Hepatocyte (in vitro differentiated cells): ENCODE data around the gene TAS2R40. TPM values are rescaled to one million over a fixed set of nuclear protein-coding genes. Genes with fewer than 3 reads are reported as not detected.

Experiments
- DNase-seq: peaks from one replicate; pipeline ENCODE4 v3.0.0-alpha.2; 2016; ENCODE audit warnings: low spot score
- H2AFZ ChIP-seq: fragments of 200-600 bp; sonication (generic); 2 replicates; pipeline ENCODE4 v1.6.0; 2016; ENCODE audit warnings: antibody characterized with exemption, mild to moderate bottlenecking
- H3K27ac ChIP-seq: fragments of 200-600 bp; sonication (generic); 2 replicates; pipeline ENCODE4 v1.5.1; 2016; ENCODE audit warnings: mild to moderate bottlenecking
- H3K27me3 ChIP-seq: fragments of 200-600 bp; sonication (generic); 2 replicates; pipeline ENCODE4 v1.6.1; 2016
- H3K36me3 ChIP-seq: fragments of 200-600 bp; sonication (generic); replicated peaks from 2 replicates; pipeline ENCODE4 v1.5.1; 2016; ENCODE audit warnings: low read depth; ENCODE audit not compliant: insufficient read depth
- H3K4me1 ChIP-seq: fragments of 200-600 bp; sonication (generic); 2 replicates; pipeline ENCODE4 v1.5.1; 2016; ENCODE audit warnings: mild to moderate bottlenecking, moderate library complexity; ENCODE audit not compliant: insufficient read depth
- H3K4me2 ChIP-seq: fragments of 200-600 bp; sonication (generic); 2 replicates; pipeline ENCODE4 v1.6.0; 2016
- H3K4me3 ChIP-seq: fragments of 200-600 bp; sonication (generic); 2 replicates; pipeline ENCODE4 v1.5.1; 2016; ENCODE audit warnings: mild to moderate bottlenecking
- H3K79me2 ChIP-seq: fragments of 200-600 bp; sonication (generic); 2 replicates; pipeline ENCODE4 v1.6.0; 2017; ENCODE audit warnings: mild to moderate bottlenecking
- H3K9me2 ChIP-seq: fragments of 200-600 bp; sonication (generic); replicated peaks from 2 replicates; pipeline ENCODE4 v1.6.0; 2017; ENCODE audit warnings: mild to moderate bottlenecking; ENCODE audit not compliant: insufficient read depth
- H3K9me3 ChIP-seq: fragments of 200-600 bp; sonication (generic); 2 replicates; pipeline ENCODE4 v1.5.1; 2016; ENCODE audit warnings: low read depth, mild to moderate bottlenecking
- H4K20me1 ChIP-seq: fragments of 200-600 bp; sonication (generic); 2 replicates; pipeline ENCODE4 v1.6.0; 2016; ENCODE audit warnings: mild to moderate bottlenecking; ENCODE audit not compliant: insufficient read depth, poor library complexity, severe bottlenecking
- EZH2 ChIP-seq: fragments of 200-600 bp; sonication (generic); IDR thresholded peaks from 2 replicates; pipeline ENCODE4 v1.6.1; 2016; ENCODE audit warnings: antibody characterized with exemption, mild to moderate bottlenecking, borderline replicate concordance
- EZH2phosphoT487 ChIP-seq: fragments of 200-600 bp; sonication (generic); IDR thresholded peaks from one replicate; pipeline ENCODE4 v1.6.1; 2018; ENCODE audit warnings: antibody characterized with exemption, mild to moderate bottlenecking, low read depth, moderate library complexity; ENCODE audit not compliant: unreplicated experiment, severe bottlenecking
- WGBS: methylation state at CpG from one replicate; pipeline ENCODE4 v1.1.6; 2016; ENCODE audit warnings: low lambda C conversion rate; ENCODE audit errors: missing lambda C conversion rate; 5-methylcytosine and 5-hydroxymethylcytosine counted together
- polyA plus RNA-seq: library from polyadenylated mRNA; unstranded; fragments of >200 nt; fragmentation: Nextera tagmentation; extraction: Ambion mirVana; gene quantifications from 2 replicates; pipeline ENCODE4 v1.2.1, GENCODE V29; 2016
- total RNA-seq: library from RNA; depleted of rRNA; stranded (reverse); fragments of >200 nt; gene quantifications from 2 replicates; pipeline ENCODE4 v1.2.3, GENCODE V29; 2014
- TF ChIP-seq, protein P1 (sequence below): fragments of 200-600 bp; sonication (generic); IDR thresholded peaks from 2 replicates; pipeline ENCODE4 v1.5.1; 2016; ENCODE audit warnings: antibody characterized with exemption, mild to moderate bottlenecking; ENCODE audit not compliant: poor library complexity

The TAS2R40 gene
- total and polyA plus RNA-seq, 2 experiments from 2014 or later: not detected

DNA sequence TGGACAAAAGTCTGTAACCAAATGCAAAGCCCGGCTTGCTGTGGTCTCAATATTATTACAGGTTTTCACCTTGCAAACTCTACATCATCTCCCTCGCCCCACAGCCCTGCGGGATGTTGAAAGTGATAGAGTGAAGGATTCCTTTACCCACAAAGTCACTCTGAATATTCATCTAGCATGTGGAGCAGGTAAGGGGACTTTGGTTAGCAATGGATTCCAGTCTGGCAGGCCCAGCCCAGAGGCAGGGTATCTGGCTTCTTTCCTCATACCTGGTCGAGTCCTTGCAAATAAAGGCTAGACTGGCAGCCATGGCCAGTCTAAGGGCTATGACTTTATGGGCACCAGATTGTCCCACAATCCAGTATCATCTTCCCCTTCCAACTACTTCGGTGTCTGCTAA lies 3.2 kb downstream of the TAS2R40 start:
- H3K4me2 ChIP-seq: no peak overlapping the region
- WGBS: 89% methylated on average over 5 of the region's 5 CpGs
- no peaks in the 10 kb centered on the region for H3K27me3 ChIP-seq
- H3K79me2 ChIP-seq: no peaks in the 10 kb centered on the region
- H3K27ac ChIP-seq: no peak overlapping the region
- H3K36me3 ChIP-seq: no peaks in the 10 kb centered on the region
- H3K4me1 ChIP-seq: no peaks in the 10 kb centered on the region
- no peaks in the 10 kb centered on the region for H4K20me1 ChIP-seq
- DNase-seq: no peak
- TF ChIP-seq EZH2: no peak
- TF ChIP-seq, protein P1, sequence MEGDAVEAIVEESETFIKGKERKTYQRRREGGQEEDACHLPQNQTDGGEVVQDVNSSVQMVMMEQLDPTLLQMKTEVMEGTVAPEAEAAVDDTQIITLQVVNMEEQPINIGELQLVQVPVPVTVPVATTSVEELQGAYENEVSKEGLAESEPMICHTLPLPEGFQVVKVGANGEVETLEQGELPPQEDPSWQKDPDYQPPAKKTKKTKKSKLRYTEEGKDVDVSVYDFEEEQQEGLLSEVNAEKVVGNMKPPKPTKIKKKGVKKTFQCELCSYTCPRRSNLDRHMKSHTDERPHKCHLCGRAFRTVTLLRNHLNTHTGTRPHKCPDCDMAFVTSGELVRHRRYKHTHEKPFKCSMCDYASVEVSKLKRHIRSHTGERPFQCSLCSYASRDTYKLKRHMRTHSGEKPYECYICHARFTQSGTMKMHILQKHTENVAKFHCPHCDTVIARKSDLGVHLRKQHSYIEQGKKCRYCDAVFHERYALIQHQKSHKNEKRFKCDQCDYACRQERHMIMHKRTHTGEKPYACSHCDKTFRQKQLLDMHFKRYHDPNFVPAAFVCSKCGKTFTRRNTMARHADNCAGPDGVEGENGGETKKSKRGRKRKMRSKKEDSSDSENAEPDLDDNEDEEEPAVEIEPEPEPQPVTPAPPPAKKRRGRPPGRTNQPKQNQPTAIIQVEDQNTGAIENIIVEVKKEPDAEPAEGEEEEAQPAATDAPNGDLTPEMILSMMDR: no peak
- no peak for TF ChIP-seq EZH2phosphoT487
- H3K4me3 ChIP-seq: no peak overlapping the region
- H3K9me3 ChIP-seq: no peaks in the 10 kb centered on the region
- no peaks in the 10 kb centered on the region for H3K9me2 ChIP-seq
- H2AFZ ChIP-seq: no peak overlapping the region

DNA sequence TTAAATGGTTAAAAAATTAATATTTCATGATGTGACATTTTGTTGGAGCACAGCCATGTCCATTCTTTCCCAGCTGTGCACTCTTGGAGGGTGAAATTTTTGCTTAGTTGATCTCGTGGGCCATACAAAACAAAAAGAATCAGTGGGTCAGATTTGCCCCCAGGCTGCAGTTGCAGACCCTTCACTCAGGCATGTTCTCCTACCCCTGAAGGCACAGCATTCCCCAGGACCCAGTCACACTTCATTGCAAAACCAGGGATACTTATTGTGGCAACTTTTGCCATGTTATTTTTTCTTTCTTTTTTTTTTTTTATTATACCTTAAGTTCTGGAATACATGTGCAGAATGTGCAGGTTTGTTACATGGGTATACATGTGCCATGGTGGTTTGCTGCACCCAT lies 6.0 kb downstream of the TAS2R40 start:
- Histone ChIP-seq H2AFZ (no peak overlapping the region), H4K20me1 (no peaks in the 10 kb centered on the region), H3K79me2 (no peaks in the 10 kb centered on the region), H3K4me1 (no peaks in the 10 kb centered on the region), H3K9me3 (no peaks in the 10 kb centered on the region), H3K27me3 (no peaks in the 10 kb centered on the region), H3K4me3 (no peak overlapping the region), H3K4me2 (no peak overlapping the region), H3K27ac (no peak overlapping the region), H3K9me2 (no peaks in the 10 kb centered on the region), H3K36me3 (no peaks in the 10 kb centered on the region)
- WGBS: 52% methylated on average over 1 of the region's 1 CpG
- DNase-seq: no peak
- TF ChIP-seq EZH2phosphoT487 (no peak), EZH2 (no peak)
- TF ChIP-seq, protein P1: no peak

DNA sequence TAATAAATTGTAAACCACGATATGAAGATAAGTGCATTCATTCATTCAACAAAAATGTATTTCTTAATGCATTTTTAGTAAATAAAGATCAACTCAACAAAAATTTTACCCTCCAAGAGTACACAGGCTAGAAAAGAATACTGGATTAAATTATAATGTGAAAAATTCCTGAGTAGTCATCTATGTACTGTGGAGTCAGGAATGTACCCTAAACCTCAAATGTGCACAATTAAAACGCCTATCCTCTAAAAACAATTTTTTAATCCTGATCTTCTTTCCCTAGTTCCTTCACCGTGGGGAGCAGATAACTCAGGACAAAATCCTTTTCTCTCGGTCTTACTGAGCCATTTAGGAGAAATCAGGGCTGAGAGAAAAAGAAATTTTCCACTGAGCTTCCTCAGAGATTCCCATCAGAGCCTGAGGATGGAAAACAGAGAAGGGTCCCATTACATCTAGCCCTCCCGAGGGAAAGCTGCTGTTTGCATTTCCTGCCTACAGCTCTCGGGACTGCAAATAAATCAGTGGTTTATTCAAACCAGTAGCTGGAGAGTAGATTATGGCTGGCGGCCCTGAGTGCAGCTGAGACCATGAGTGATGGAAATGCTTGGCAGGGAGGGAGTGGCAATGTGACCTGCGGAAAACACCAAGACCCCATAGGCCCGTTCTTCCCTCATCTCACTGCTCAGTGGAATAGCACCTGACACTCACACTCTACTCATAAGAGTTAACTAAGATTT lies 7.4 kb downstream of the TAS2R40 start:
- H3K27ac ChIP-seq: no peak overlapping the region
- no peaks in the 10 kb centered on the region for H3K4me1 ChIP-seq
- H3K27me3 ChIP-seq: no peaks in the 10 kb centered on the region
- H3K9me2 ChIP-seq: no peaks in the 10 kb centered on the region
- no peaks in the 10 kb centered on the region for H3K9me3 ChIP-seq
- DNase-seq: no peak
- H4K20me1 ChIP-seq: no peaks in the 10 kb centered on the region
- TF ChIP-seq, protein P1: no peak
- TF ChIP-seq EZH2phosphoT487 (no peak), EZH2 (no peak)
- 33% methylated on average over 9 of the region's 9 CpGs for WGBS
- no peaks in the 10 kb centered on the region for H3K36me3 ChIP-seq
- H3K4me2 ChIP-seq: no peak overlapping the region
- H2AFZ ChIP-seq: no peak overlapping the region
- H3K79me2 ChIP-seq: no peaks in the 10 kb centered on the region
- no peak overlapping the region for H3K4me3 ChIP-seq
